PC-3 (cell line): ENCODE data around the gene CXorf58. TPM values are rescaled to one million over a fixed set of nuclear protein-coding genes. Genes with fewer than 3 reads are reported as not detected.
"Not testable (repeated sequence)": the region's sequence is repeated elsewhere in the genome, so short reads cannot be mapped to it uniquely, and the experiment has no call there.

Experiments
- ATAC-seq: fragments of 200-7000 bp; cut with Tn5 transposase; 2 replicates; pipeline ENCODE4 v1.9.1; 2020; ENCODE audit warnings: mild to moderate bottlenecking, moderate library complexity
- BruUV-seq: library from RNA; stranded (reverse); fragments of 400-500 nt; replicated peaks from 2 replicates; lab custom pipeline; 2021; lab: Mats Ljungman, UMichigan
- CTCF ChIA-PET: fragments of 300-600 bp; sonication (Branson Sonifier 250); formaldehyde crosslinking; loops from one replicate; lab custom pipeline; 2022; ENCODE audit warnings: antibody characterized with exemption; lab: Charles Lee
- POLR2A ChIA-PET: fragments of 300-600 bp; sonication (Branson Sonifier 250); formaldehyde crosslinking; loops from one replicate; lab custom pipeline; 2022; ENCODE audit warnings: antibody characterized with exemption; ENCODE audit not compliant: unreplicated experiment; lab: Charles Lee
- DNase-seq: peaks from one replicate; pipeline ENCODE4 v3.0.0-alpha.2; 2015
- H2AFZ ChIP-seq: fragments of 300-600 bp; sonication (generic); 2 replicates; pipeline ENCODE4 v1.6.0; 2016; ENCODE audit warnings: antibody characterized with exemption, low read length
- H3F3A ChIP-seq: fragments of 300-600 bp; sonication (generic); one replicate; pipeline ENCODE4 v1.6.0; 2017; ENCODE audit warnings: antibody characterized with exemption, low read length, control low read depth, mild to moderate bottlenecking; ENCODE audit not compliant: unreplicated experiment
- H3K27ac ChIP-seq: fragments of 300-600 bp; sonication (generic); 2 replicates; pipeline ENCODE4 v1.5.1; 2016; ENCODE audit warnings: mild to moderate bottlenecking, low read length
- H3K27me3 ChIP-seq: fragments of 300-600 bp; sonication (generic); 2 replicates; pipeline ENCODE4 v1.6.1; 2016; ENCODE audit warnings: low read length, mixed read lengths
- H3K36me3 ChIP-seq: fragments of 300-600 bp; sonication (generic); 2 replicates; pipeline ENCODE4 v1.6.1; 2016; ENCODE audit warnings: low read depth, mixed run types, low read length, mixed read lengths
- H3K4me1 ChIP-seq: fragments of 300-600 bp; sonication (generic); 2 replicates; pipeline ENCODE4 v1.5.1; 2016; ENCODE audit warnings: low read length; ENCODE audit not compliant: insufficient read depth
- H3K4me2 ChIP-seq: fragments of 300-600 bp; sonication (generic); 2 replicates; pipeline ENCODE4 v1.6.0; 2016; ENCODE audit warnings: low read length
- H3K4me3 ChIP-seq: fragments of 300-600 bp; sonication (generic); 2 replicates; pipeline ENCODE4 v1.5.1; 2016; ENCODE audit warnings: mild to moderate bottlenecking, low read length, mixed read lengths
- H3K79me2 ChIP-seq: fragments of 300-600 bp; sonication (generic); 2 replicates; pipeline ENCODE4 v1.6.1; 2017; ENCODE audit warnings: low read length, mixed read lengths
- H3K9ac ChIP-seq: fragments of 300-600 bp; sonication (generic); 2 replicates; pipeline ENCODE4 v1.6.0; 2016; ENCODE audit warnings: mild to moderate bottlenecking, low read length
- H3K9me2 ChIP-seq: fragments of 300-600 bp; sonication (generic); replicated peaks from 2 replicates; pipeline ENCODE4 v1.6.1; 2016; ENCODE audit warnings: mixed run types, low read length, mixed read lengths
- H3K9me3 ChIP-seq: fragments of 300-600 bp; sonication (generic); 2 replicates; pipeline ENCODE4 v1.6.1; 2016; ENCODE audit warnings: low read length, mixed read lengths
- H4K20me1 ChIP-seq: fragments of 300-600 bp; sonication (generic); 2 replicates; pipeline ENCODE4 v1.6.1; 2016; ENCODE audit warnings: low read length, mixed read lengths
- EZH2 ChIP-seq: fragments of 300-600 bp; sonication (generic); IDR thresholded peaks from one replicate; pipeline ENCODE4 v1.6.1; 2017; ENCODE audit warnings: antibody characterized with exemption, mild to moderate bottlenecking, low read length; ENCODE audit not compliant: unreplicated experiment
- EZH2phosphoT487 ChIP-seq: fragments of 300-600 bp; sonication (generic); IDR thresholded peaks from 2 replicates; pipeline ENCODE4 v1.6.1; 2018; ENCODE audit warnings: mild to moderate bottlenecking, antibody characterized with exemption, low read length, borderline replicate concordance
- intact Hi-C: fragments of 100-400 bp; cut with micrococcal nuclease; formaldehyde crosslinking; loops from 2 replicates; pipeline ENCODE4 v1.9.0; 2023
- total RNA-seq: library from RNA; depleted of rRNA; stranded (reverse); fragments of >200 nt; gene quantifications from 2 replicates; pipeline ENCODE4 v1.2.3, GENCODE V29; 2014
- TF ChIP-seq, protein P1 (sequence below): fragments of 300-600 bp; sonication (generic); conservative IDR thresholded peaks from 2 replicates; pipeline ENCODE4 v1.5.1; 2017; ENCODE audit warnings: antibody characterized with exemption, low read depth, mild to moderate bottlenecking, low read length

CXorf58 gene
- total RNA-seq, 1 experiment from 2014 or later, result not detected

DNA sequence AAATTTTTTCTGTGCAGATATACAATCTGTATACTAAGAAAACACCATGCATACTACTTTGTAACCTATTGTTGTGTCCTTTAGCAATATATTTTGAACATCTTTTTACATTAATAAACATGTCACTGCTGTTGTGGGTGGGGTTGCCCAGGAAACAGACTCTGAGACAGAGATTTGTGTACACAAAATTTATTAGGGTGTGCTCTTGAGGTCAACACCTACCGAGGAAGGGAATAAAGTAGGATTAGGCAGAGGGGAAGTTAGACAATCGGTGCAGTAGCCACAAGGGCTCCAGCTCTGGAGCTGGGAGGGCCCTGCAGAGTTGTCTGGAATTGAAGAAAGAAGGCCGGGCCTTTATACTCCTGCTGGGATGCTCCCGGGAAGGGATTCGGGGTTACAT is 56.4 kb downstream of the CXorf58 start:
- TF ChIP-seq EZH2 (no peak), EZH2phosphoT487 (no peak)
- Histone ChIP-seq H3K79me2 (no peaks in the 10 kb centered on the region), H2AFZ (no peak overlapping the region), H3K4me1 (peaks cover 5% of the 10 kb centered on the region; the same call in 1 of the 2 replicates), H3K27ac (no peak overlapping the region), H3K9me3 (no peaks in the 10 kb centered on the region), H3K9me2 (no peaks in the 10 kb centered on the region), H3K4me2 (no peak overlapping the region), H4K20me1 (no peaks in the 10 kb centered on the region), H3K9ac (no peak overlapping the region), H3F3A (no peaks in the 10 kb centered on the region), H3K36me3 (no peaks in the 10 kb centered on the region), H3K27me3 (no peaks in the 10 kb centered on the region), H3K4me3 (no peak overlapping the region)
- DNase-seq, result no peak
- peak; percentile 61 for ATAC-seq
- BruUV-seq, result no TSS peak
- ChIA-PET POLR2A (no interaction called here), CTCF (no interaction called here)
- intact Hi-C loops, result no loop called here

DNA sequence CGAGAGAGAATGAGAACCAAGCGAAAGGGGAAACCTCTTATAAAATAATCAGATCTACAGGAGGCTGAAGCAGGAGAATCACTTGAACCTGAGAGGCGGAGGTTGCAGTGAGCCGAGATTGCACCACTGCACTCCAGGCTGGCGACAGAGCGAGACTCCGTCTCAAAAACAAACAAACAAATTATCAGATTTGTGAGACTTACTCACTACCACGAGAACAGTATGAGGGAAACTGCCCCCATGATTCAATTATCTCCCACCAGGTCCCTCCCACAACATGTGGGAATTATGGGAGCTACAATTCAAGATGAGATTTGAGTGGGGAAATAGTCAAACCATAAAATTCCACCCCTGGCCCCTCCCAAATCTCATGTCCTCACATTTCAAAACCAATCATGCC is 57.8 kb downstream of the CXorf58 start:
- H3K27ac ChIP-seq, H3K27me3 ChIP-seq, POLR2A ChIA-PET, H3K79me2 ChIP-seq, H3F3A ChIP-seq, intact Hi-C loops, H3K9me3 ChIP-seq, DNase-seq, H2AFZ ChIP-seq, ATAC-seq, H4K20me1 ChIP-seq, BruUV-seq, H3K9me2 ChIP-seq, H3K4me1 ChIP-seq, H3K36me3 ChIP-seq, H3K4me3 ChIP-seq, H3K4me2 ChIP-seq, CTCF ChIA-PET, H3K9ac ChIP-seq: not testable (repeated sequence)

DNA sequence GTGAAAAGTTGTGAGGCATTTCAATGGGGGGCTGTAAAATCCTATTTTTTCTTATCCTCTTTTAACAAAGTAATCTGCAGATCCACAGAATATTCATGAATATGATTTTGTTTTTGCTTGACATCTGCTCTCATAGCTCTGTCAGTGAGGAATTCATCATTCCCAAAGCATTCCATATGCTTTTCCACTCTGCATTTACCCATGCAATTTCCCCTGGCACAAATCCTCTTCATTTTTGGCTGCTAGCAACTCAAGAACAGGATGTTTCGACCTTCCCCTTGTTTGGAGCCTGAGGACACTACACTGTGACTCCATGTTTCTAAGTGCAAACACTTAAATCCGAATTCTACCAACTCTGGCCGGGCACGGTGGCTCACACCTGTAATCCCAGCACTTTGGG is 70.7 kb downstream of the CXorf58 start:
- DNase-seq (no peak), ATAC-seq (no peak)
- Histone ChIP-seq H3K36me3 (no peaks in the 10 kb centered on the region), H3K9ac (no peak overlapping the region), H3K27ac (no peak overlapping the region), H3F3A (no peaks in the 10 kb centered on the region), H3K27me3 (no peaks in the 10 kb centered on the region), H4K20me1 (no peaks in the 10 kb centered on the region), H3K79me2 (no peaks in the 10 kb centered on the region), H3K9me3 (no peaks in the 10 kb centered on the region), H3K4me3 (no peak overlapping the region), H3K9me2 (no peaks in the 10 kb centered on the region), H2AFZ (no peak overlapping the region), H3K4me2 (no peak overlapping the region), H3K4me1 (no peaks in the 10 kb centered on the region)
- intact Hi-C loops, result no loop called here
- TF ChIP-seq, protein P1, sequence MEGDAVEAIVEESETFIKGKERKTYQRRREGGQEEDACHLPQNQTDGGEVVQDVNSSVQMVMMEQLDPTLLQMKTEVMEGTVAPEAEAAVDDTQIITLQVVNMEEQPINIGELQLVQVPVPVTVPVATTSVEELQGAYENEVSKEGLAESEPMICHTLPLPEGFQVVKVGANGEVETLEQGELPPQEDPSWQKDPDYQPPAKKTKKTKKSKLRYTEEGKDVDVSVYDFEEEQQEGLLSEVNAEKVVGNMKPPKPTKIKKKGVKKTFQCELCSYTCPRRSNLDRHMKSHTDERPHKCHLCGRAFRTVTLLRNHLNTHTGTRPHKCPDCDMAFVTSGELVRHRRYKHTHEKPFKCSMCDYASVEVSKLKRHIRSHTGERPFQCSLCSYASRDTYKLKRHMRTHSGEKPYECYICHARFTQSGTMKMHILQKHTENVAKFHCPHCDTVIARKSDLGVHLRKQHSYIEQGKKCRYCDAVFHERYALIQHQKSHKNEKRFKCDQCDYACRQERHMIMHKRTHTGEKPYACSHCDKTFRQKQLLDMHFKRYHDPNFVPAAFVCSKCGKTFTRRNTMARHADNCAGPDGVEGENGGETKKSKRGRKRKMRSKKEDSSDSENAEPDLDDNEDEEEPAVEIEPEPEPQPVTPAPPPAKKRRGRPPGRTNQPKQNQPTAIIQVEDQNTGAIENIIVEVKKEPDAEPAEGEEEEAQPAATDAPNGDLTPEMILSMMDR, result no peak
- TF ChIP-seq EZH2, result no peak
- TF ChIP-seq EZH2phosphoT487, result no peak
- ChIA-PET POLR2A (no interaction called here), CTCF (no interaction called here)
- no TSS peak for BruUV-seq

DNA sequence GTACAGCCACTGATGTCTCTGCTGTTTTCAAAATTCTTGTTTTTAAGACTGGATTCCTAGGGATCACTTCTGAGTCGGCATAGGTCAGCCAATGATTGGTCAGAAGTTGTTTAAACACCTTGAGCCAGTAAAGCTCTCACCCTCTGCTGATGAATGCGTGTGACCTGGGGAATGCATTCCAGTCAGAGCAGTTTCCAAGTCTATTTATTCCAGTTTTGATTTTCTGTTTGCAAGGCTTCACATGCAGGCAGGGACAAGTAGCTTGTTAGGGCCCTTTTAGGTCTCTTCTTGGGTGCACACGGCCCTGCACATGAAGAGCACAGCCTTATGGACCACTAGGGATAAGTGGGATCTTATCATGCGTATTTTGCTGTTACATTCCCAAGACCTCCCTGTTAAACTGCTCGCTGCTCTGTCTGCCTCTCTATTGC is 72.2 kb downstream of the CXorf58 start:
- no peaks in the 10 kb centered on the region for H3K79me2 ChIP-seq
- H3K4me3 ChIP-seq, result no peak overlapping the region
- H3K4me1 ChIP-seq, result no peaks in the 10 kb centered on the region
- no peaks in the 10 kb centered on the region for H3K9me3 ChIP-seq
- no peak; the same call in 1 of the 2 replicates for ATAC-seq
- no peaks in the 10 kb centered on the region for H4K20me1 ChIP-seq
- TF ChIP-seq, protein P1, result no peak
- no peak for TF ChIP-seq EZH2
- TF ChIP-seq EZH2phosphoT487, result no peak
- no peak overlapping the region for H3K4me2 ChIP-seq
- no peak for DNase-seq
- intact Hi-C loops, result no loop called here
- no peak overlapping the region for H2AFZ ChIP-seq
- no TSS peak for BruUV-seq
- H3K27me3 ChIP-seq, result no peaks in the 10 kb centered on the region
- no peaks in the 10 kb centered on the region for H3K9me2 ChIP-seq
- H3K9ac ChIP-seq, result no peak overlapping the region
- ChIA-PET POLR2A (no interaction called here), CTCF (no interaction called here)
- no peaks in the 10 kb centered on the region for H3K36me3 ChIP-seq
- no peak overlapping the region for H3K27ac ChIP-seq
- H3F3A ChIP-seq, result no peaks in the 10 kb centered on the region
